Amniotic epithelial cell (primary cell): ENCODE results near the gene PDLIM1.
A peak's percentile ranks its signal among the peaks of the same experiment; 100 is the strongest.

Experiments
- DNase-seq: peaks from one replicate; pipeline ENCODE4 v3.0.0-alpha.2; 2010; ENCODE audit warnings: low read depth

PDLIM1 gene

GRCh38 chr10:95288303-95288702 is 2.5 kb downstream of the PDLIM1 start:
- DNase-seq = no peak

DNA sequence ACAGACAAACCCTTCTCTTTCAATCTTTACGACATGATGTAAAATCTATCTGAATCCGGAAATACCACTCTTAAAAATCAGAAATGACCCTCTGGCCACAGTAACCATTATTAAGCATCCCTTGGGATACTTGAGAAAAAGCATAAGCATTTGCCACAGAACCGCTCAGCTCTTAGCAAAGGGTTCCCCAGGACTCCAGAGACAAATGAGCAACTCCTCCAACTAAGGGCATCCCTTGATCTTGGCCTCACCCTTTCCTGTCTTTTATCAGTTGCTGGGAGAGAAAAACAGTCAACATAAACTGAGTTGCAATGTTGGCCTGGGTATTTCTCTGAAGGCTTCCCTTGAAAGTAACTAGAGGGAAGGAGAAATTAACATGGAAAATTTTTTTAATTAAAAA is 3.5 kb downstream of the PDLIM1 start:
- peak; percentile 35 for DNase-seq

- no peak for DNase-seq
These were observed 4.1 kb downstream of the PDLIM1 start for GRCh38 chr10:95286707-95287106.

GRCh38 chr10:95285556-95285955 is 5.2 kb downstream of the PDLIM1 start:
- DNase-seq = no peak

GRCh38 chr10:95284807-95285206 is 6.0 kb downstream of the PDLIM1 start:
- no peak for DNase-seq

DNA sequence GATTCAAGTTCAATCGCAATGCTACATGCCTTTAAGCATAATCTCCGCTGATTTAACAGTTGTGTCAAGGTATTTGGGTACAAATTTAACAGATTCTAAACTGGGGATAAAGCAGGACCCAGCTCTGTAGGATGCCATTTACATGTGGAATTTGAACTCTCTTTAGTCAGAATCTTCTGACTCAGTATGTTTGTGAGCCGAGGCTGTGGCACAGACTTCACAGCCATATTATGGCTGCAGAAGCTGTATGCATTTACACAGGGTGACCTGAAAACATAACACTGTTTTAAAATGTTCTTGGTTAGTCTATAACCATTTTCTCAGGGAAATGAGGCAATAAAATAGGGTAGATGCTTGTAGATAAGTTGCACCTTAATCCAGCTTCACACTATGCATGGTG is 8.7 kb downstream of the PDLIM1 start:
- DNase-seq = no peak

- DNase-seq = no peak
These were observed 9.6 kb downstream of the PDLIM1 start for GRCh38 chr10:95281206-95281605.

- no peak for DNase-seq
These were observed 10.2 kb downstream of the PDLIM1 start for GRCh38 chr10:95280637-95281036.

- DNase-seq = peak; percentile 50
These were observed 11.6 kb downstream of the PDLIM1 start for GRCh38 chr10:95279042-95279820.

GRCh38 chr10:95278061-95278988 is 12.5 kb downstream of the PDLIM1 start:
- peak; percentile 87 for DNase-seq

GRCh38 chr10:95277614-95278013 is 13.2 kb downstream of the PDLIM1 start:
- no peak for DNase-seq

DNA sequence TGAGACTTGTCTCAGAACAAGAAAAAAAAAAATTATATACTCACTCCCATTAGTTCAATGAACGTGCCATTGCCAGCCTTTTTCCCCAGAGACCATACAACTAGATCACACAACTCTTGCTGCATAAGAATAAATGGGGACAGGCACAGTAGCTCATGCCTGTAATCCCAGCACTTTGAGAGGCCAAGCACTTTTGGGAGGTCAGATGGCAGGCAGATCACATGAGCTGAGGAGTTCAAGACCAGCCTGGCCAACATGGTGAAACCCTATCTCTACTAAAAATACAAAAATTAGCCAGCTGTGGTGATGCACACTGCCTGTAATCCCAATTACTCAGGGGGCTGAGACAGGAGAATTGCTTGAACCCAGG is 13.6 kb downstream of the PDLIM1 start:
- no peak for DNase-seq

DNA sequence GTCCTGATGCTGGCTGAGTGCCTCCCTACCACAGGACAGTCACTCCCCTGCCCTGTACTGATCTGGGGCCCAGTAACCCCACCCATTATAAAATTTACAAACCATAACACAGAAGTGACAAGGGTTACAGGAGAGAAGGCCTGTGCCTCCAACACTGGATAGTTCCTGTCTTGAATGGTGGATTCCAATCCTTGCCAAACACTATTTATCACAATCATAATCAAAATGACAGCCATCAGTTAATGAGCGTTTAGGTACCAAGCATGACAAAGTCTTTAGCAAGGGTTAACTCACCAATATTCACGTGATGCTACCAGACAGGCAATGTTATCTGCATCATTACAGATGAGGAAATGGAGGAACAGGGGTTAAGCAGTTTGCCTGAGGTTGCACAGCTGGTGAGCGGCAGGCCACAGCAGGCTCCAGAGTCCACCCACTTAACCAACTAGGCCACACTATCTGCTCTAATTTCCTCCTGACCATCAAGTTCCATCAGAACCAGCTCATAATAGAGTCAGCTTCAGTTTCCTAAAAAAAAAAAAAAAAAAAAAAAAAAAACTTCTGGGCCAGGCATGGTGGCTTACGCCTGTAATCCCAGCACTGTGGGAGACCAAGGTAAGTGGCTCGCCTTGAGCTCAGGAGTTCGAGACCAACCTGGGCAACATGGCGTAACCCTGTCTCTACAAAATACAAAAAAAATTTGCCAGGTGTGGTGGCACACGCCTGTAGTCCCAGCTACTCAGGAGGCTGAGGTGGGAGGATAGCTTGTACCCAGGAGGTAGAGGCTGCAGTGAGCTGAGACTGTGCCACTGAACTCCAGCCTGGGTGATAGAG is 14.2 kb downstream of the PDLIM1 start:
- DNase-seq = peak; percentile 45

GRCh38 chr10:95275726-95276366 is 15.0 kb downstream of the PDLIM1 start:
- peak; percentile 78 for DNase-seq

DNA sequence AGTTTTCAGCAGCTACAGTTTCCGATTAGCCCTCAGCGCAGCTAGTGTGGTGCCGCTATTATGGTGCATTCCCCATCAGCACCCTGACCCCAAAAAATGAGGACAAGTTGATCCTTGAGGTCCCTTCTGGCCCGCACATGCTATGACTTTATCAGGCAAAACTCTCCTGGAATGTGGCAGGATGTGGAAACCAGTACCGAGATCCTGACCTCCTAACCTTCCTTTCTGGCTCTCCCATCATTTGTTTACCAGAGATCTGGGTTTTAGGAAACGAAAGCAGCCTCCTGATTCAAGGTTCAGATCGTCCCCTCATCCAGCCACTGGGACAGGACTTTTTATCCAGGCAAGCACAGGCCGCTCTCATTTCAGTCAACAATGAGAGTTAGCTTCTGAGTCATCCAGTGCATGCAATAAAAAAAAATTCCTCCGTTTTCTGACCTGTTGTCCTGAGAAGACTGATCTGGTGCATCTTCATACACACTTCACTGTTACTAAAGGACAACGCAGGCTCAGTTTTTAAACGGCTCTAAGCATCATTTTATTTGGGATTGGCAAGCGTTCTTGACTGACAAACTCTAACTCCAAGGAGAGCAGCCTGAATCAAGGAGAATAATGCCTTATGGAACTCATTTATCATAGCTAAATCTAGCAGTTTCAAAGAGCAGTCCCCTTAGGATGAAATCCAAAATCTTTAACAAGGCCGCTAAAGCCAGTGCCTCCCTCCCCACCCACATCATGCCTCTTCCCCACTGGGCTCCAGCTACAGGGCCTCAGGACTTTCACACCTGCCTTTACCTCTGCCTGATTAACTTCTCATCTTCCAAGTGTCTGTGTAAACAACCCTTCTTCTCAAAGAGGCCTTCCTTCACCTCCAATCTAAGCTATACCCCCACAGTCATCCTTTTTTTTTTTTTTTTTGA is 17.1 kb downstream of the PDLIM1 start:
- peak; percentile 89 for DNase-seq

- peak; percentile 92 for DNase-seq
These were observed 22.4 kb downstream of the PDLIM1 start for GRCh38 chr10:95268438-95268837.

DNA sequence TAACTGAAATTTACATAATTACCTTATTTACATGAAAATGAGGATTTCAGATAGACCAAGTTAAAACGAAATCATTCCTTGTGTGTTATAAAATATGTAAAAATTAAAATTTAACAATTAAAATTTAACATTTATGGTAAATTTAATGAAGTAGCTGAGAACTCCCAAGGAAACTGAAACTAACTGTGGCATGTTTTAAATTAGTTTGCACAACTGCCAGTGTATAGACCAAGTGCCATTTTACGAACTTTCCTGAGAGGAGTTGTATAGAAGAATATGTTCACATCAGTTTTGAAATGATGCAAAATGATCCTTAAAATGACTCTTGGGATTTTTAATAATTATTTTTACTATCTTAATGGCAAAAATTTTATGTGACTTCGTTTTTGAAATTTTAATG is 23.6 kb downstream of the PDLIM1 start:
- no peak for DNase-seq

DNA sequence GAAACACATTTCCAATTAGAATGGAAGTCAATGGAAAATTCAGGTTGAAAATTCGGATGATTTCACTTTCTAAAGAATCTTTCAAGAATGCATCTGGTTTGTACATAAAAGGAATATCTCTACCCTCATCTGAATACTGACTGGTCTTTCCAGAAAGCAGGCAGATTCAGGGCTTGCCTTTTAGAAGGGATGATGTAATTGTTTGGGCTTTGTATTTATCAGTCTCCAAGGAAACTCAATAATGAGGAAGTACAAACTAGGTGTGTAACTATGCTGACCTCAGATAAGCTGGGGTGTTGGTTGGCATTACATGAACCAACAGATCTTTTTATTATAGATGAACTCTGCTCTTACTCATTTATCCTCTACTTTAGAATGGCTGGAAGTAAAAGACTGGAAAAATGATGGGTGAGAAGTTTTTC is 24.1 kb downstream of the PDLIM1 start:
- peak; percentile 94 for DNase-seq

DNA sequence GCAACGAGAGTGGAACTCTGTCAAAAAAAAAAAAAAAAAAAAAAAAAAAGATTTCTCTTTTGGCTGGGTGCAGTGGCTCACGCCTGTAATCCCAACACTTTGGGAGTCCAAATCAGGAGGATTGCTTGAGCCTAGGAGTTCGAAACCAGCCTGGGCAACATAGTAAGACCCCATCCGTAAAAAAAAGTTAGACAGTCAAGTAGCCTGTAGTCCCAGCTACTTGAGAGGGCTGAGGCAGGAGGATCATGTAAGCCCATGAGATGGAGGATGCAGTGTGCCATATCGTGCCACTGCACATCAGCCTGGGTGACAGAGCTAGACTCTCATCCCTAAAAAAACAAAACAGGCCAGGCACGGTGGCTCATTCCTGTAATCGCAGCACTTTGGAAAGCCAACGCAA is 25.2 kb downstream of the PDLIM1 start:
- DNase-seq = no peak

DNA sequence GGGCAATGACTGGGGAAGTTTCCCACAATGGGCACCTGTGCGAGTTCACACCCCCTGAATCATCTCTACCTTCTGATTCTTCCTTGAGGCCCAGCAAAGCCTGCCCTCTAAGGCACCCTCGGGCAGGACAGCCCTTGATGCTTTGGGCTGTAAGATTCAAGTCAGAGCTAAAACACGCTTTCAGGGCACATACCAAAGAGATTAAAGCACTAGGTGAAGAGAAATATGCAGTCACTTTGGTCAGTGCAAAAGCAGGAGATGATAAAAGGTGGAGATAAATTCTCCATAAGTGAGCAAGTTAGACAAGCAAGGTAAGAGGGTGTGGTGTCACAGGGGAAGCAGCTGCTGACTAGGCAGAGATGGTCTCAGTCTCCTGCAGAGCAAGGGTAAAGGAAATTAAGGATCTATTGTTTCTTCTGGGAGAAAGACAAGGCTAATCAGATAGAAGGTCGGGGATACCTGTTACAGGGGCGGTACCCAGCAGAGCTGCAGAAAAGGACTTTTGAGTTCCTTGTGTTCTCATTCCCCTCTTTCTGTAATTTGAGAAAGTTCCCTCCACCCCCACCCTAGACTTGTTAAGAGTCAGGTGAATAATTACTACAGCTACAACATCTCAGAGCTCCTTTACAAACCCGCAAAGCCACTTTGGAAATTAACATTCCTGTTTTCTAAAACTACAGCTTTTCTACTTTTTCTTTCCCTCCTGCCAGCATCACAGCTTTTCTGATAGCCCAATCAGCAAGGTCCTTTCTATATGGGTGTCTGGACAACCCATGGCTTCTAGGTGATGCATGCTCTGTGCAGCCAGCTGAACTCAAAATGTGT is 26.4 kb downstream of the PDLIM1 start:
- no peak for DNase-seq
